ENCODE results near the gene HABP4. TPM values are rescaled to one million over a fixed set of nuclear protein-coding genes. Genes with fewer than 3 reads are reported as not detected.
A peak's percentile ranks its signal among the peaks of the same experiment; 100 is the strongest.

The HABP4 gene
- total and polyA plus RNA-seq, 9 of the 15 experiments (the other 6 are each of a cell fraction or from before 2014, with no cell fraction given): 0.38 to 2.4 (median 1.9) TPM

DNA sequence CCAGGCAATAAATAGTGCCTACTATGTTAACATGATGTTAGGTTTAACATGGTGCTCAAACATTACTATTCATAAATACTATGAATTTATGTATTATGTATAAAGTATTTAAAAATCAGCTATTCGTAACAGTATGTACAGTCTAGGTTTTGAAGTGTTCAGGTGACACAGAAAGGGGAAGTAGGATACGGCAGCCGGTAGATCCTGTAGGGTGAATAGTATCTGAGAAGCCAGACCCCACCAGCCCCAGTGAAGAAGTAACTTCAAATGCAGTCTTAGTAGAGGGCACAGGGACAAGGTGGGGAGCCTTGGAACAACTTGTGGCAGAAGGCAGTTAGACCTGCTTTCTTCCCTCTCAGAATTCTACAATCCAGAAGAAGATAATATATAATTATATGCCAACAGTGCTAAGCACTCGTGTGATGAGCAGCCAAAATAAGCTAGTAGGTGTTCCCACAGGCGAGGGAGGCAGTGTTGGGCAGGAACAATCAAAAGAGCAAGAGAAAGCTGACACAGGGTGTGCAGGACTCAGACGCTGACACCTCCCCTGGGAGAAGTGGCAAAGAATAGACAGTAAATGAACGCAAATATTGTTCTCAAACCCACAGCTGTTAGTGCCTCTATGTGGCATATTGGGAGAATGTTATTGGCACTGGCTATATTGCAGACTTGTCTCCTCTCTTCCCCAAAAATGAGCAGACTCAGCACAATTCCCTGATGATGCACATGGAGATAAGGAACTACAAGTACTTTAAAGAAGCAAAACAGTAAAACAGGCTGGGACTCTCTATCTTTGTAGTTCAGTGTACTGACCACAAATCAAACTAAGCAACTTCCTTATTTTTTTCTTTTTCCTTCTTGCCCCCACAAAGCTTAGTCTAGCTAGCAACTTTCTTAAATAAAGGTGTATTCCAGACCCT is 36.4 kb upstream of the HABP4 start (continued):
- TF ChIP-seq, protein P1, sequence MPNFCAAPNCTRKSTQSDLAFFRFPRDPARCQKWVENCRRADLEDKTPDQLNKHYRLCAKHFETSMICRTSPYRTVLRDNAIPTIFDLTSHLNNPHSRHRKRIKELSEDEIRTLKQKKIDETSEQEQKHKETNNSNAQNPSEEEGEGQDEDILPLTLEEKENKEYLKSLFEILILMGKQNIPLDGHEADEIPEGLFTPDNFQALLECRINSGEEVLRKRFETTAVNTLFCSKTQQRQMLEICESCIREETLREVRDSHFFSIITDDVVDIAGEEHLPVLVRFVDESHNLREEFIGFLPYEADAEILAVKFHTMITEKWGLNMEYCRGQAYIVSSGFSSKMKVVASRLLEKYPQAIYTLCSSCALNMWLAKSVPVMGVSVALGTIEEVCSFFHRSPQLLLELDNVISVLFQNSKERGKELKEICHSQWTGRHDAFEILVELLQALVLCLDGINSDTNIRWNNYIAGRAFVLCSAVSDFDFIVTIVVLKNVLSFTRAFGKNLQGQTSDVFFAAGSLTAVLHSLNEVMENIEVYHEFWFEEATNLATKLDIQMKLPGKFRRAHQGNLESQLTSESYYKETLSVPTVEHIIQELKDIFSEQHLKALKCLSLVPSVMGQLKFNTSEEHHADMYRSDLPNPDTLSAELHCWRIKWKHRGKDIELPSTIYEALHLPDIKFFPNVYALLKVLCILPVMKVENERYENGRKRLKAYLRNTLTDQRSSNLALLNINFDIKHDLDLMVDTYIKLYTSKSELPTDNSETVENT (CRISPR knock-in tag; IDR thresholded peaks at IDR 0.05): no peak
- TF ChIP-seq, protein P2, sequence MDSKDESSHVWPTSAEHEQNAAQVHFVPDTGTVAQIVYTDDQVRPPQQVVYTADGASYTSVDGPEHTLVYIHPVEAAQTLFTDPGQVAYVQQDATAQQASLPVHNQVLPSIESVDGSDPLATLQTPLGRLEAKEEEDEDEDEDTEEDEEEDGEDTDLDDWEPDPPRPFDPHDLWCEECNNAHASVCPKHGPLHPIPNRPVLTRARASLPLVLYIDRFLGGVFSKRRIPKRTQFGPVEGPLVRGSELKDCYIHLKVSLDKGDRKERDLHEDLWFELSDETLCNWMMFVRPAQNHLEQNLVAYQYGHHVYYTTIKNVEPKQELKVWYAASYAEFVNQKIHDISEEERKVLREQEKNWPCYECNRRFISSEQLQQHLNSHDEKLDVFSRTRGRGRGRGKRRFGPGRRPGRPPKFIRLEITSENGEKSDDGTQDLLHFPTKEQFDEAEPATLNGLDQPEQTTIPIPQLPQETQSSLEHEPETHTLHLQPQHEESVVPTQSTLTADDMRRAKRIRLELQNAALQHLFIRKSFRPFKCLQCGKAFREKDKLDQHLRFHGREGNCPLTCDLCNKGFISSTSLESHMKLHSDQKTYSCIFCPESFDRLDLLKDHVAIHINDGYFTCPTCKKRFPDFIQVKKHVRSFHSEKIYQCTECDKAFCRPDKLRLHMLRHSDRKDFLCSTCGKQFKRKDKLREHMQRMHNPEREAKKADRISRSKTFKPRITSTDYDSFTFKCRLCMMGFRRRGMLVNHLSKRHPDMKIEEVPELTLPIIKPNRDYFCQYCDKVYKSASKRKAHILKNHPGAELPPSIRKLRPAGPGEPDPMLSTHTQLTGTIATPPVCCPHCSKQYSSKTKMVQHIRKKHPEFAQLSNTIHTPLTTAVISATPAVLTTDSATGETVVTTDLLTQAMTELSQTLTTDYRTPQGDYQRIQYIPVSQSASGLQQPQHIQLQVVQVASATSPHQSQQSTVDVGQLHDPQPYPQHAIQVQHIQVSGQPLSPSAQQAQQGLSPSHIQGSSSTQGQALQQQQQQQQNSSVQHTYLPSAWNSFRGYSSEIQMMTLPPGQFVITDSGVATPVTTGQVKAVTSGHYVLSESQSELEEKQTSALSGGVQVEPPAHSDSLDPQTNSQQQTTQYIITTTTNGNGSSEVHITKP (IDR thresholded peaks at IDR 0.05; ENCODE audit: partially characterized antibody): no peak
- TF ChIP-seq ZNF165 (CRISPR knock-in tag; IDR thresholded peaks at IDR 0.05; ENCODE audit: borderline replicate concordance) (no peak), KAT2B (IDR thresholded peaks at IDR 0.05; ENCODE audit: low read depth, low read length) (no peak), SMARCA5 (IDR thresholded peaks at IDR 0.05) (peak; percentile 29; the same call in 1 of the 2 replicates), FOXJ2 (tag; IDR thresholded peaks at IDR 0.05) (no peak), RBM14 (IDR thresholded peaks at IDR 0.05; ENCODE audit: borderline replicate concordance, insufficient read depth, low read depth, low read length) (no peak), POLR2H (tag; IDR thresholded peaks at IDR 0.05; ENCODE audit: low read depth) (no peak), MBD2 (IDR thresholded peaks at IDR 0.05; ENCODE audit: borderline replicate concordance, low read depth) (no peak), PBX2 (CRISPR knock-in tag; IDR thresholded peaks at IDR 0.05; ENCODE audit: low read depth) (no peak), PBX2 (tag; conservative IDR thresholded peaks at IDR 0.05; ENCODE audit: low read depth) (peak; percentile 46), EWSR1 (IDR thresholded peaks at IDR 0.05; ENCODE audit: borderline replicate concordance, low read depth, partially characterized antibody) (no peak), PTBP1 (IDR thresholded peaks at IDR 0.05; ENCODE audit: low read depth, low read length) (no peak), ZFP1 (CRISPR knock-in tag; IDR thresholded peaks at IDR 0.05) (no peak), PRMT5 (CRISPR knock-in tag; IDR thresholded peaks at IDR 0.05) (no peak), ZNF134 (CRISPR knock-in tag; conservative IDR thresholded peaks at IDR 0.05) (no peak), ZNF717 (CRISPR knock-in tag; IDR thresholded peaks at IDR 0.05) (no peak)
